ENCODE measurements around the gene SPARC.

DNA sequence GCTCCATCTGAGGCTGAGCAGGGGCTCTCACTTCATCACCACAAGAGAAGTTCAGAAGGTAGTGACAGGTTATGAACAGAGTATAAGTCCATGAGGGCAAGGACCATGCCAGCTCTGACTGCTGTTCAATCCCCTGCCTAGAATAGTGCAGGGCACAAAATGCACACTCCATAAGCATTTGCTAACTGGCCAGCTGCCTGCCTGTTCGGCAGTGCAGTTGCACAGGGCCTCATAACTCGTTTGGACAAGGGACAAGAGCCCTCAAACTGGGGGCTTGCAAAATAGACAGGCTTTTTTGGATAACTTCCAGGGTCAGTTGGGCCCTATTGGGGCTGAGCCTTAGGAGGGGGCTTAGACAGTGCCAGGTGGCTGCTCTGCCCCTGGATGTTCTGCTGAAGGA is 21.1 kb downstream of the SPARC start:
- TF ChIP-seq, protein P1, sequence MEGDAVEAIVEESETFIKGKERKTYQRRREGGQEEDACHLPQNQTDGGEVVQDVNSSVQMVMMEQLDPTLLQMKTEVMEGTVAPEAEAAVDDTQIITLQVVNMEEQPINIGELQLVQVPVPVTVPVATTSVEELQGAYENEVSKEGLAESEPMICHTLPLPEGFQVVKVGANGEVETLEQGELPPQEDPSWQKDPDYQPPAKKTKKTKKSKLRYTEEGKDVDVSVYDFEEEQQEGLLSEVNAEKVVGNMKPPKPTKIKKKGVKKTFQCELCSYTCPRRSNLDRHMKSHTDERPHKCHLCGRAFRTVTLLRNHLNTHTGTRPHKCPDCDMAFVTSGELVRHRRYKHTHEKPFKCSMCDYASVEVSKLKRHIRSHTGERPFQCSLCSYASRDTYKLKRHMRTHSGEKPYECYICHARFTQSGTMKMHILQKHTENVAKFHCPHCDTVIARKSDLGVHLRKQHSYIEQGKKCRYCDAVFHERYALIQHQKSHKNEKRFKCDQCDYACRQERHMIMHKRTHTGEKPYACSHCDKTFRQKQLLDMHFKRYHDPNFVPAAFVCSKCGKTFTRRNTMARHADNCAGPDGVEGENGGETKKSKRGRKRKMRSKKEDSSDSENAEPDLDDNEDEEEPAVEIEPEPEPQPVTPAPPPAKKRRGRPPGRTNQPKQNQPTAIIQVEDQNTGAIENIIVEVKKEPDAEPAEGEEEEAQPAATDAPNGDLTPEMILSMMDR (IDR thresholded peaks at IDR 0.05; ENCODE audit: insufficient read depth, low read length), result no peak
- TF ChIP-seq, protein P2, sequence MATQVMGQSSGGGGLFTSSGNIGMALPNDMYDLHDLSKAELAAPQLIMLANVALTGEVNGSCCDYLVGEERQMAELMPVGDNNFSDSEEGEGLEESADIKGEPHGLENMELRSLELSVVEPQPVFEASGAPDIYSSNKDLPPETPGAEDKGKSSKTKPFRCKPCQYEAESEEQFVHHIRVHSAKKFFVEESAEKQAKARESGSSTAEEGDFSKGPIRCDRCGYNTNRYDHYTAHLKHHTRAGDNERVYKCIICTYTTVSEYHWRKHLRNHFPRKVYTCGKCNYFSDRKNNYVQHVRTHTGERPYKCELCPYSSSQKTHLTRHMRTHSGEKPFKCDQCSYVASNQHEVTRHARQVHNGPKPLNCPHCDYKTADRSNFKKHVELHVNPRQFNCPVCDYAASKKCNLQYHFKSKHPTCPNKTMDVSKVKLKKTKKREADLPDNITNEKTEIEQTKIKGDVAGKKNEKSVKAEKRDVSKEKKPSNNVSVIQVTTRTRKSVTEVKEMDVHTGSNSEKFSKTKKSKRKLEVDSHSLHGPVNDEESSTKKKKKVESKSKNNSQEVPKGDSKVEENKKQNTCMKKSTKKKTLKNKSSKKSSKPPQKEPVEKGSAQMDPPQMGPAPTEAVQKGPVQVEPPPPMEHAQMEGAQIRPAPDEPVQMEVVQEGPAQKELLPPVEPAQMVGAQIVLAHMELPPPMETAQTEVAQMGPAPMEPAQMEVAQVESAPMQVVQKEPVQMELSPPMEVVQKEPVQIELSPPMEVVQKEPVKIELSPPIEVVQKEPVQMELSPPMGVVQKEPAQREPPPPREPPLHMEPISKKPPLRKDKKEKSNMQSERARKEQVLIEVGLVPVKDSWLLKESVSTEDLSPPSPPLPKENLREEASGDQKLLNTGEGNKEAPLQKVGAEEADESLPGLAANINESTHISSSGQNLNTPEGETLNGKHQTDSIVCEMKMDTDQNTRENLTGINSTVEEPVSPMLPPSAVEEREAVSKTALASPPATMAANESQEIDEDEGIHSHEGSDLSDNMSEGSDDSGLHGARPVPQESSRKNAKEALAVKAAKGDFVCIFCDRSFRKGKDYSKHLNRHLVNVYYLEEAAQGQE (IDR thresholded peaks at IDR 0.05; ENCODE audit: insufficient replicate concordance, low read depth), result no peak
- TF ChIP-seq POLR2AphosphoS5 (IDR thresholded peaks at IDR 0.05; ENCODE audit: low read depth), result no peak
- no peak for TF ChIP-seq SPI1 (IDR thresholded peaks at IDR 0.05; ENCODE audit: borderline replicate concordance, low read depth)
- TF ChIP-seq GABPA (IDR thresholded peaks at IDR 0.05; ENCODE audit: low read depth), result no peak

Measured in HL-60 (cell line).